ENCODE data around the gene PCDHGC3. TPM values are rescaled to one million over a fixed set of nuclear protein-coding genes. Genes with fewer than 3 reads are reported as not detected.

The PCDHGC3 gene
- polyA plus RNA-seq, 1 of the 3 experiments (the other 2 are of a cell fraction) = 97.0 TPM

- H3K4me3 ChIP-seq (ENCODE audit: low read depth in 2 of 2, low read length in 1 of 2) = no peak overlapping the region
- no peaks in the 10 kb centered on the region for H4K20me1 ChIP-seq (ENCODE audit: insufficient read depth)
- H3K79me2 ChIP-seq (ENCODE audit: insufficient read depth) = peaks cover 22% of the 10 kb centered on the region
- peaks cover 48% of the 10 kb centered on the region for H3F3A ChIP-seq (replicated peaks; ENCODE audit: insufficient read depth)
- TF ChIP-seq, protein P1, sequence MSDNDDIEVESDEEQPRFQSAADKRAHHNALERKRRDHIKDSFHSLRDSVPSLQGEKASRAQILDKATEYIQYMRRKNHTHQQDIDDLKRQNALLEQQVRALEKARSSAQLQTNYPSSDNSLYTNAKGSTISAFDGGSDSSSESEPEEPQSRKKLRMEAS (IDR thresholded peaks at IDR 0.05; ENCODE audit: low read depth) = no peak
- no peak for TF ChIP-seq EZH2phosphoT487 (IDR thresholded peaks at IDR 0.05; ENCODE audit: borderline replicate concordance, low read depth)
- TF ChIP-seq JUND (IDR thresholded peaks at IDR 0.05) = no peak
- no peak for TF ChIP-seq SIN3A (IDR thresholded peaks at IDR 0.05; ENCODE audit: borderline replicate concordance, low read depth, low read length)
- no peak for TF ChIP-seq IRF3 (IDR thresholded peaks at IDR 0.05; ENCODE audit: low read depth, low read length)
- TF ChIP-seq MEF2A (IDR thresholded peaks at IDR 0.05; ENCODE audit: borderline replicate concordance, low read depth) = no peak
- TF ChIP-seq RAD21 (IDR thresholded peaks at IDR 0.05; ENCODE audit: low read length) = no peak
- no peak for TF ChIP-seq CHD2 (IDR thresholded peaks at IDR 0.05; ENCODE audit: low read length, partially characterized antibody)
- TF ChIP-seq RFX5 (IDR thresholded peaks at IDR 0.05; ENCODE audit: low read length) = no peak
- no peak for TF ChIP-seq TEAD4 (IDR thresholded peaks at IDR 0.05; ENCODE audit: borderline replicate concordance, insufficient read depth)
- TF ChIP-seq NRF1 (IDR thresholded peaks at IDR 0.05; ENCODE audit: low read depth, low read length) = no peak
- no peak for TF ChIP-seq SMC3 (IDR thresholded peaks at IDR 0.05; ENCODE audit: low read depth, low read length)
- TF ChIP-seq GABPA (IDR thresholded peaks at IDR 0.05; ENCODE audit: low read depth) = no peak
- TF ChIP-seq GATA2 (CRISPR knock-in tag; IDR thresholded peaks at IDR 0.05) = no peak
- no peaks in the 10 kb centered on the region for H3K27me3 ChIP-seq (ENCODE audit: insufficient read depth)
- 100% methylated on average over 3 of the region's 3 CpGs for WGBS (ENCODE audit: low lambda C conversion rate)
- DNase-seq = no peak
- no peak overlapping the region; the same call in 1 of the 2 replicates for H3K9ac ChIP-seq
- no peaks in the 10 kb centered on the region for H3K9me2 ChIP-seq
- H3K36me3 ChIP-seq (replicated peaks in 1 of 2; ENCODE audit: control insufficient read depth in 1 of 2, insufficient read depth in 2 of 2, low read length in 1 of 2) = peaks cover 31 to 34% of the 10 kb centered on the region in 2 experiments
- ChIA-PET CTCF (interaction anchor here (0.6 to 13.1 kb wide), 6 partner anchors 11 to 435 kb away, joined by 3 to 191 read pairs (median 6); partner anchors contain the start of genes PCDHGC3 and TAF7), POLR2A (no interaction called here)
- peak overlapping the region; percentile 75 to 99 for H3K27ac ChIP-seq (ENCODE audit: low read depth in 2 of 2, low read length in 1 of 2)
- H3K4me2 ChIP-seq = peak overlapping the region; percentile 53; the same call in 1 of the 2 replicates
- peaks cover 52 to 75% of the 10 kb centered on the region in 2 experiments for H3K4me1 ChIP-seq (ENCODE audit: control insufficient read depth in 1 of 2, insufficient read depth in 2 of 2, low read depth in 1 of 2, low read length in 1 of 2)
- H2AFZ ChIP-seq (ENCODE audit: low read depth) = no peak overlapping the region
- no peaks in the 10 kb centered on the region for H3K9me3 ChIP-seq
Observed at GRCh38 chr5:141519605-141520565, 44.1 kb downstream of the PCDHGC3 start.

DNA sequence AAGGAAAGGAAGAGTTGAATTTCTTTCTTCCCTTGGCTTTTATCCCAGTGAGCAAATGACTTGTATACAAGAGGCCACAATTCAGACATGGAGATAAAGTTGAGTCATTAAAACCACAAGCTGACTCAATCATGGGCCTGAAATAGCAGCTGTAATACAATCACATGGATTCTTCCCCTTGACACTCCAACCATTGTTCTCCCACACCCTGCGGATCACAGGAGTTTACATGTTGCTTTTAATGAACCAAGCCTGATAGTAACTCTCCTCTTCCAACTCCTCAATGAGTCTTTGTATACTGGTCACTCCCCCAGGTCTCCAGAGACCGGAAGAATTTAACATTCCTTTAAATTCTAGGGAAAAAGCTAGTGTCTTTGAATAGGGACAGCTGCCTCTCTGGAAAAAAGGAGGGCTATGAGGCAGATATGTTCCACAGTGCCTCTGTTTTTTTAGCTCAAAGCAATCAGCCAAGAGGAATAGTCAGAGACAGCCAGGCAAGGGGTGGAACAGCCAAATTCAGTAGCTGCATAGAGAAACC lies 45.5 kb downstream of the PCDHGC3 start:
- peak overlapping the region; percentile 73 for H3K4me2 ChIP-seq
- no peak for DNase-seq
- H3K4me1 ChIP-seq (ENCODE audit: control insufficient read depth in 1 of 2, insufficient read depth in 2 of 2, low read depth in 1 of 2, low read length in 1 of 2) = peaks cover 50 to 71% of the 10 kb centered on the region in 2 experiments
- no peak overlapping the region for H2AFZ ChIP-seq (ENCODE audit: low read depth)
- H3F3A ChIP-seq (replicated peaks; ENCODE audit: insufficient read depth) = peaks cover 56% of the 10 kb centered on the region
- H3K9me3 ChIP-seq = no peaks in the 10 kb centered on the region
- POLR2A ChIA-PET = no interaction called here
- peak overlapping the region; percentile 72 for H3K9ac ChIP-seq
- no peaks in the 10 kb centered on the region for H3K27me3 ChIP-seq (ENCODE audit: insufficient read depth)
- H3K4me3 ChIP-seq (ENCODE audit: low read depth in 2 of 2, low read length in 1 of 2) = peak overlapping the region in 1 of 2 experiments; percentile 28; a peak in 1 of 4 replicates
- H3K27ac ChIP-seq (ENCODE audit: low read depth in 2 of 2, low read length in 1 of 2) = peak overlapping the region; percentile 75 to 99
- WGBS (ENCODE audit: low lambda C conversion rate) = 32% methylated on average over 2 of the region's 2 CpGs
- CTCF ChIA-PET = interaction anchor here (2.3 to 13.1 kb wide), 5 partner anchors 7 to 46 kb away, joined by 11 to 191 read pairs (median 92); partner anchors contain the start of gene PCDHGC3
- H3K36me3 ChIP-seq (replicated peaks in 1 of 2; ENCODE audit: control insufficient read depth in 1 of 2, insufficient read depth in 2 of 2, low read length in 1 of 2) = peaks cover 31% of the 10 kb centered on the region in 2 experiments
- H3K79me2 ChIP-seq (ENCODE audit: insufficient read depth) = peaks cover 22% of the 10 kb centered on the region
- H4K20me1 ChIP-seq (ENCODE audit: insufficient read depth) = no peaks in the 10 kb centered on the region
- no peaks in the 10 kb centered on the region for H3K9me2 ChIP-seq
- TF ChIP-seq GABPA (IDR thresholded peaks at IDR 0.05; ENCODE audit: low read depth) = 0 out of 2 replicates have a peak, but pooled peaks have one; percentile 20
- no peak for TF ChIP-seq NRF1 (IDR thresholded peaks at IDR 0.05; ENCODE audit: low read depth, low read length)
- no peak for TF ChIP-seq RAD21 (IDR thresholded peaks at IDR 0.05; ENCODE audit: low read length)
- TF ChIP-seq TAF1 (IDR thresholded peaks at IDR 0.05; ENCODE audit: borderline replicate concordance, low read depth, low read length) = peak; percentile 39; the same call in 1 of the 2 replicates
- TF ChIP-seq, protein P2, sequence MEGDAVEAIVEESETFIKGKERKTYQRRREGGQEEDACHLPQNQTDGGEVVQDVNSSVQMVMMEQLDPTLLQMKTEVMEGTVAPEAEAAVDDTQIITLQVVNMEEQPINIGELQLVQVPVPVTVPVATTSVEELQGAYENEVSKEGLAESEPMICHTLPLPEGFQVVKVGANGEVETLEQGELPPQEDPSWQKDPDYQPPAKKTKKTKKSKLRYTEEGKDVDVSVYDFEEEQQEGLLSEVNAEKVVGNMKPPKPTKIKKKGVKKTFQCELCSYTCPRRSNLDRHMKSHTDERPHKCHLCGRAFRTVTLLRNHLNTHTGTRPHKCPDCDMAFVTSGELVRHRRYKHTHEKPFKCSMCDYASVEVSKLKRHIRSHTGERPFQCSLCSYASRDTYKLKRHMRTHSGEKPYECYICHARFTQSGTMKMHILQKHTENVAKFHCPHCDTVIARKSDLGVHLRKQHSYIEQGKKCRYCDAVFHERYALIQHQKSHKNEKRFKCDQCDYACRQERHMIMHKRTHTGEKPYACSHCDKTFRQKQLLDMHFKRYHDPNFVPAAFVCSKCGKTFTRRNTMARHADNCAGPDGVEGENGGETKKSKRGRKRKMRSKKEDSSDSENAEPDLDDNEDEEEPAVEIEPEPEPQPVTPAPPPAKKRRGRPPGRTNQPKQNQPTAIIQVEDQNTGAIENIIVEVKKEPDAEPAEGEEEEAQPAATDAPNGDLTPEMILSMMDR (IDR thresholded peaks at IDR 0.05) = no peak
- TF ChIP-seq REST (IDR thresholded peaks at IDR 0.05; ENCODE audit: low read depth, low read length) = no peak; the same call in 1 of the 2 replicates
- peak; percentile 95 for TF ChIP-seq NFIC (IDR thresholded peaks at IDR 0.05; ENCODE audit: borderline replicate concordance)
